Thoracic aorta (tissue), 2 donors: ENCODE measurements around the gene HDAC7. TPM values are rescaled to one million over a fixed set of nuclear protein-coding genes. Genes with fewer than 3 reads are reported as not detected.
"Not testable (repeated sequence)": the region's sequence is repeated elsewhere in the genome, so short reads cannot be mapped to it uniquely, and the experiment has no call there.

Experiments
- ATAC-seq: fragments of 150-250 bp; one replicate; pipeline ENCODE4 v1.8.0; 2017; ENCODE audit warnings: low read depth; ENCODE audit not compliant: insufficient number of reproducible peaks, low FRiP score
- DNase-seq: peaks from one replicate; pipeline ENCODE4 v3.0.0-alpha.2; 2020; ENCODE audit warnings: low spot score
- H3K27ac ChIP-seq, 2 donors: fragments of 200-600 bp; sonication (generic); 1 replicate in 1 of 2; 2 replicates in 1 of 2; pipeline ENCODE4 v1.5.1; 2016; ENCODE audit warnings: mild to moderate bottlenecking in 2 of 2, moderate library complexity in 2 of 2
- H3K27me3 ChIP-seq: fragments of 200-600 bp; sonication (generic); replicated peaks from 2 replicates; pipeline ENCODE4 v1.6.0; 2016; ENCODE audit warnings: mild to moderate bottlenecking; ENCODE audit not compliant: insufficient read depth
- H3K36me3 ChIP-seq: fragments of 200-600 bp; sonication (generic); one replicate; pipeline ENCODE4 v1.5.1; 2016
- H3K4me1 ChIP-seq, 2 donors: fragments of 200-600 bp; sonication (generic); 1 replicate in 1 of 2; 2 replicates in 1 of 2; pipeline versions ENCODE4 v1.5.1 to v1.6.0; 2016; ENCODE audit warnings: low read depth in 2 of 2, mild to moderate bottlenecking in 1 of 2; ENCODE audit not compliant: control insufficient read depth in 1 of 2
- H3K4me3 ChIP-seq: fragments of 200-600 bp; sonication (generic); 2 replicates; pipeline ENCODE4 v1.5.1; 2016; ENCODE audit warnings: mild to moderate bottlenecking
- H3K9me3 ChIP-seq: fragments of 200-600 bp; sonication (generic); 2 replicates; pipeline ENCODE4 v1.5.1; 2016
- CTCF ChIP-seq: fragments of 200-600 bp; sonication (generic); IDR thresholded peaks from one replicate; pipeline ENCODE4 v1.5.1; 2019; ENCODE audit warnings: antibody characterized with exemption
- total RNA-seq, 2 donors: library from RNA; depleted of rRNA; stranded (reverse); fragments of >200 nt; gene quantifications; one replicate each; pipeline versions ENCODE4 v1.1.0 to v1.2.3, GENCODE V29; 2016

HDAC7 gene
- total RNA-seq, 2 donors from 2014 or later, result 77.8 to 112 TPM

GRCh38 chr12:47813511-47814196 lies 6.0 kb downstream of the HDAC7 start:
- Histone ChIP-seq H3K9me3 (no peaks in the 10 kb centered on the region), H3K4me3 (peak overlapping the region; percentile 68), H3K27me3 (no peaks in the 10 kb centered on the region), H3K4me1 (peaks cover 81 to 98% of the 10 kb centered on the region in 2 donors), H3K36me3 (no peaks in the 10 kb centered on the region), H3K27ac (peak overlapping the region; percentile 98 to 99)
- ATAC-seq (no peak), DNase-seq (no peak)
- no peak for TF ChIP-seq CTCF

GRCh38 chr12:47812797-47813510 lies 6.7 kb downstream of the HDAC7 start:
- DNase-seq (peak; percentile 85), ATAC-seq (peak; percentile 57)
- H3K9me3 ChIP-seq, result no peaks in the 10 kb centered on the region
- H3K27ac ChIP-seq, result peak overlapping the region; percentile 98 to 99
- no peak for TF ChIP-seq CTCF
- H3K27me3 ChIP-seq, result no peaks in the 10 kb centered on the region
- no peaks in the 10 kb centered on the region for H3K36me3 ChIP-seq
- peak overlapping the region; percentile 68 for H3K4me3 ChIP-seq
- peaks cover 84 to 98% of the 10 kb centered on the region in 2 donors for H3K4me1 ChIP-seq

GRCh38 chr12:47811581-47812484 lies 7.9 kb downstream of the HDAC7 start:
- no peaks in the 10 kb centered on the region for H3K27me3 ChIP-seq
- H3K4me3 ChIP-seq, result peak overlapping the region; percentile 68
- H3K9me3 ChIP-seq, result no peaks in the 10 kb centered on the region
- peak; percentile 58 for ATAC-seq
- TF ChIP-seq CTCF, result no peak
- peaks cover 86 to 98% of the 10 kb centered on the region in 2 donors for H3K4me1 ChIP-seq
- H3K27ac ChIP-seq, result peak overlapping the region; percentile 98 to 99
- peak; percentile 78 for DNase-seq
- no peaks in the 10 kb centered on the region for H3K36me3 ChIP-seq

GRCh38 chr12:47811072-47811396 lies 8.7 kb downstream of the HDAC7 start:
- ATAC-seq (no peak), DNase-seq (no peak)
- Histone ChIP-seq H3K27ac (peak overlapping the region; percentile 98 to 99), H3K4me3 (peak overlapping the region; percentile 12), H3K36me3 (no peaks in the 10 kb centered on the region), H3K4me1 (peaks cover 79 to 98% of the 10 kb centered on the region in 2 donors), H3K27me3 (no peaks in the 10 kb centered on the region), H3K9me3 (no peaks in the 10 kb centered on the region)
- no peak for TF ChIP-seq CTCF

GRCh38 chr12:47809518-47809917 lies 10.2 kb downstream of the HDAC7 start:
- Histone ChIP-seq H3K4me1 (peaks cover 77 to 98% of the 10 kb centered on the region in 2 donors), H3K27ac (peak overlapping the region; percentile 98 to 99)
- DNase-seq, H3K36me3 ChIP-seq, H3K9me3 ChIP-seq, ATAC-seq, H3K27me3 ChIP-seq, H3K4me3 ChIP-seq: not testable (repeated sequence)
